ENCODE data around the gene HS3ST2. TPM values are rescaled to one million over a fixed set of nuclear protein-coding genes. Genes with fewer than 3 reads are reported as not detected.
"Not testable (repeated sequence)": the region's sequence is repeated elsewhere in the genome, so short reads cannot be mapped to it uniquely, and the experiment has no call there.

Gene HS3ST2
- total RNA-seq, 2 donors from 2014 or later: not detected

- H3K27me3 Mint-ChIP-seq: peaks cover 60% of the 10 kb centered on the region
Measured at GRCh38 chr16:22842031-22842430, 28.1 kb downstream of the HS3ST2 start.

GRCh38 chr16:22843122-22843521 is 29.2 kb downstream of the HS3ST2 start:
- Mint-ChIP-seq H3K27me3 (peaks cover 67% of the 10 kb centered on the region), H3K4me3 (no peak overlapping the region), H3K27ac (no peak overlapping the region), H3K4me1 (peaks cover 2% of the 10 kb centered on the region), H3K36me3 (ENCODE audit: low read depth) (peaks cover 5% of the 10 kb centered on the region)
- ATAC-seq (no peak), DNase-seq (no peak)
- H3K9me3 ChIP-seq (ENCODE audit: control insufficient read depth, low read length, poor library complexity, severe bottlenecking): no peaks in the 10 kb centered on the region

More at GRCh38 chr16:22842031-22842430, 28.1 kb downstream of the HS3ST2 start:
- ATAC-seq; H3K9me3 ChIP-seq (ENCODE audit: control insufficient read depth, low read length, poor library complexity, severe bottlenecking); H3K4me1 Mint-ChIP-seq; H3K36me3 Mint-ChIP-seq (ENCODE audit: low read depth); H3K4me3 Mint-ChIP-seq; H3K27ac Mint-ChIP-seq; DNase-seq: not testable (repeated sequence)

GRCh38 chr16:22843856-22844255 is 29.9 kb downstream of the HS3ST2 start:
- H3K4me3 Mint-ChIP-seq: no peak overlapping the region
- ATAC-seq (no peak), DNase-seq (no peak)
- H3K36me3 Mint-ChIP-seq (ENCODE audit: low read depth): peaks cover 5% of the 10 kb centered on the region
- peaks cover 67% of the 10 kb centered on the region for H3K27me3 Mint-ChIP-seq
- H3K4me1 Mint-ChIP-seq: peaks cover 2% of the 10 kb centered on the region
- H3K9me3 ChIP-seq (ENCODE audit: control insufficient read depth, low read length, poor library complexity, severe bottlenecking): no peaks in the 10 kb centered on the region
- no peak overlapping the region for H3K27ac Mint-ChIP-seq

- Mint-ChIP-seq H3K4me3 (no peak overlapping the region), H3K4me1 (peaks cover 2% of the 10 kb centered on the region), H3K36me3 (ENCODE audit: low read depth) (peaks cover 5% of the 10 kb centered on the region), H3K27ac (no peak overlapping the region), H3K27me3 (peaks cover 69% of the 10 kb centered on the region)
- H3K9me3 ChIP-seq (ENCODE audit: control insufficient read depth, low read length, poor library complexity, severe bottlenecking): no peaks in the 10 kb centered on the region
- DNase-seq: no peak
- no peak for ATAC-seq
Measured at GRCh38 chr16:22844416-22844815, 30.5 kb downstream of the HS3ST2 start.

GRCh38 chr16:22847100-22847499 is 33.1 kb downstream of the HS3ST2 start:
- no peak for DNase-seq
- Mint-ChIP-seq H3K27ac (no peak overlapping the region), H3K27me3 (peaks cover 79% of the 10 kb centered on the region), H3K4me1 (no peaks in the 10 kb centered on the region), H3K4me3 (no peak overlapping the region), H3K36me3 (ENCODE audit: low read depth) (peaks cover 3% of the 10 kb centered on the region)
- no peak for ATAC-seq
- H3K9me3 ChIP-seq (ENCODE audit: control insufficient read depth, low read length, poor library complexity, severe bottlenecking): no peaks in the 10 kb centered on the region

GRCh38 chr16:22847690-22848089 is 33.7 kb downstream of the HS3ST2 start:
- no peak for DNase-seq
- no peaks in the 10 kb centered on the region for H3K9me3 ChIP-seq (ENCODE audit: control insufficient read depth, low read length, poor library complexity, severe bottlenecking)
- H3K27me3 Mint-ChIP-seq: peaks cover 81% of the 10 kb centered on the region
- no peak overlapping the region for H3K27ac Mint-ChIP-seq
- H3K36me3 Mint-ChIP-seq (ENCODE audit: low read depth): peaks cover 3% of the 10 kb centered on the region
- H3K4me1 Mint-ChIP-seq: no peaks in the 10 kb centered on the region
- no peak for ATAC-seq
- no peak overlapping the region for H3K4me3 Mint-ChIP-seq

- Mint-ChIP-seq H3K4me3 (no peak overlapping the region), H3K27ac (no peak overlapping the region), H3K4me1 (no peaks in the 10 kb centered on the region), H3K27me3 (peaks cover 75% of the 10 kb centered on the region), H3K36me3 (ENCODE audit: low read depth) (peaks cover 3% of the 10 kb centered on the region)
- no peaks in the 10 kb centered on the region for H3K9me3 ChIP-seq (ENCODE audit: control insufficient read depth, low read length, poor library complexity, severe bottlenecking)
- ATAC-seq (no peak), DNase-seq (no peak)
Measured at GRCh38 chr16:22848451-22848850, 34.5 kb downstream of the HS3ST2 start.

- Mint-ChIP-seq H3K4me1 (no peaks in the 10 kb centered on the region), H3K27ac (no peak overlapping the region), H3K27me3 (peaks cover 64% of the 10 kb centered on the region), H3K4me3 (no peak overlapping the region), H3K36me3 (ENCODE audit: low read depth) (peaks cover 2% of the 10 kb centered on the region)
- no peak for DNase-seq
- no peak for ATAC-seq
- no peaks in the 10 kb centered on the region for H3K9me3 ChIP-seq (ENCODE audit: control insufficient read depth, low read length, poor library complexity, severe bottlenecking)
Measured at GRCh38 chr16:22849517-22849916, 35.6 kb downstream of the HS3ST2 start.

GRCh38 chr16:22855231-22855630 is 41.3 kb downstream of the HS3ST2 start:
- no peaks in the 10 kb centered on the region for H3K9me3 ChIP-seq (ENCODE audit: control insufficient read depth, low read length, poor library complexity, severe bottlenecking)
- Mint-ChIP-seq H3K4me1 (no peaks in the 10 kb centered on the region), H3K4me3 (no peak overlapping the region), H3K27ac (no peak overlapping the region), H3K27me3 (peaks cover 59% of the 10 kb centered on the region), H3K36me3 (ENCODE audit: low read depth) (no peaks in the 10 kb centered on the region)
- ATAC-seq: no peak
- DNase-seq: no peak

- no peaks in the 10 kb centered on the region for H3K4me1 Mint-ChIP-seq
- H3K4me3 Mint-ChIP-seq: no peak overlapping the region
- no peaks in the 10 kb centered on the region for H3K36me3 Mint-ChIP-seq (ENCODE audit: low read depth)
- ATAC-seq (no peak), DNase-seq (no peak)
- H3K9me3 ChIP-seq (ENCODE audit: control insufficient read depth, low read length, poor library complexity, severe bottlenecking): no peaks in the 10 kb centered on the region
- peaks cover 52% of the 10 kb centered on the region for H3K27me3 Mint-ChIP-seq
- no peak overlapping the region for H3K27ac Mint-ChIP-seq
Measured at GRCh38 chr16:22857296-22858025, 43.5 kb downstream of the HS3ST2 start.

- Mint-ChIP-seq H3K4me3 (no peak overlapping the region), H3K36me3 (ENCODE audit: low read depth) (no peaks in the 10 kb centered on the region), H3K27ac (no peak overlapping the region), H3K4me1 (no peaks in the 10 kb centered on the region), H3K27me3 (peaks cover 66% of the 10 kb centered on the region)
- DNase-seq (no peak), ATAC-seq (no peak)
- peaks cover 2% of the 10 kb centered on the region for H3K9me3 ChIP-seq (ENCODE audit: control insufficient read depth, low read length, poor library complexity, severe bottlenecking)
Measured at GRCh38 chr16:22859925-22860324, 46.0 kb downstream of the HS3ST2 start.

GRCh38 chr16:22861580-22861979 is 47.6 kb downstream of the HS3ST2 start:
- DNase-seq (no peak), ATAC-seq (no peak)
- Mint-ChIP-seq H3K4me3 (no peak overlapping the region), H3K36me3 (ENCODE audit: low read depth) (no peaks in the 10 kb centered on the region), H3K27me3 (peaks cover 70% of the 10 kb centered on the region), H3K4me1 (no peaks in the 10 kb centered on the region), H3K27ac (no peak overlapping the region)
- H3K9me3 ChIP-seq (ENCODE audit: control insufficient read depth, low read length, poor library complexity, severe bottlenecking): peaks cover 2% of the 10 kb centered on the region

- ATAC-seq (no peak), DNase-seq (no peak)
- H3K36me3 Mint-ChIP-seq (ENCODE audit: low read depth): no peaks in the 10 kb centered on the region
- peaks cover 2% of the 10 kb centered on the region for H3K9me3 ChIP-seq (ENCODE audit: control insufficient read depth, low read length, poor library complexity, severe bottlenecking)
- H3K4me3 Mint-ChIP-seq: no peak overlapping the region
- peaks cover 65% of the 10 kb centered on the region for H3K27me3 Mint-ChIP-seq
- H3K4me1 Mint-ChIP-seq: no peaks in the 10 kb centered on the region
- no peak overlapping the region for H3K27ac Mint-ChIP-seq
Measured at GRCh38 chr16:22862046-22862445, 48.1 kb downstream of the HS3ST2 start.

GRCh38 chr16:22864375-22864774 is 50.4 kb downstream of the HS3ST2 start:
- H3K27me3 Mint-ChIP-seq: peaks cover 52% of the 10 kb centered on the region
- H3K4me3 Mint-ChIP-seq: no peak overlapping the region
- H3K36me3 Mint-ChIP-seq (ENCODE audit: low read depth): no peaks in the 10 kb centered on the region
- DNase-seq: no peak
- H3K4me1 Mint-ChIP-seq: no peaks in the 10 kb centered on the region
- ATAC-seq: no peak
- no peak overlapping the region for H3K27ac Mint-ChIP-seq
- peaks cover 2% of the 10 kb centered on the region for H3K9me3 ChIP-seq (ENCODE audit: control insufficient read depth, low read length, poor library complexity, severe bottlenecking)
